ENCODE measurements around the gene PCK1. TPM values are rescaled to one million over a fixed set of nuclear protein-coding genes. Genes with fewer than 3 reads are reported as not detected.

PCK1 gene
- total and polyA plus RNA-seq, 4 donors, result 8.9 to 532 (median 314) TPM

DNA sequence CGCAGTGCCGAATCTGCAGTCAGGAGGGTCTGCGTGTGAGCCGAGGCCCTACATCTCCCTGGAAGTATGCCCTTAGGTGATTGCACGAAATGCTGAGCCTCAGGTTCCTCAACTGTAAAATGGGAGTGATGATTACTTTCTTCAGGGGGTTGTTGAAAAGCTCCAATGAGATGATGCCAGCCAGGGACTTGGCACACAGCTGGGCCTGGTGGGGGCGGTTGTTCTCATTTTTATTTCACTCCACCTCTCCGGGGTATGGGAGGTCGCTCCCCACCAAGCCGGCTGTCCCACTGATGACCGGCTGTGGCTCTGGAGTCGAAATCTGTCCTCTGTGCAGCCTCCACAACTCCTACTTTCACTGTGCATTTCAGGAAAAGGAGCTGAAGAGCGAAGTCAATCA lies 8.1 kb downstream of the PCK1 start:
- H3K27me3 ChIP-seq (ENCODE audit: control insufficient read depth in 4 of 4, insufficient read depth in 4 of 4, low read length in 3 of 4), result no peaks in the 10 kb centered on the region
- 69% methylated on average over 12 of the region's 12 CpGs for WGBS
- peak overlapping the region; percentile 88 to 92 for H3K27ac ChIP-seq (ENCODE audit: low read depth in 1 of 2, low read length in 2 of 2)
- H3K4me1 ChIP-seq (ENCODE audit: control insufficient read depth in 4 of 4, insufficient read depth in 4 of 4, low read length in 3 of 4), result peaks cover 4 to 36% (median 21%) of the 10 kb centered on the region in 4 donors
- H3K4me3 ChIP-seq (ENCODE audit: low read depth in 1 of 3, low read length in 3 of 3), result no peak overlapping the region
- H3K36me3 ChIP-seq (ENCODE audit: control insufficient read depth in 4 of 4, insufficient read depth in 3 of 4, low read depth in 1 of 4, low read length in 3 of 4), result peaks cover 0 to 5% (median 0%) of the 10 kb centered on the region in 4 donors
- H3K9me3 ChIP-seq (ENCODE audit: control insufficient read depth in 4 of 4, low read length in 3 of 4), result no peaks in the 10 kb centered on the region
- no peak for DNase-seq (ENCODE audit: low spot score)
- no peak for TF ChIP-seq NR2F2 (IDR thresholded peaks at IDR 0.05)
- TF ChIP-seq JUND (IDR thresholded peaks at IDR 0.05), result no peak
- no peak for TF ChIP-seq EGR1 (IDR thresholded peaks at IDR 0.05; ENCODE audit: low read depth in 2 of 2)
- peak overlapping the region in 1 of 2 donors; percentile 55 for H3K9ac ChIP-seq (ENCODE audit: low read depth in 1 of 2, low read length in 2 of 2)

DNA sequence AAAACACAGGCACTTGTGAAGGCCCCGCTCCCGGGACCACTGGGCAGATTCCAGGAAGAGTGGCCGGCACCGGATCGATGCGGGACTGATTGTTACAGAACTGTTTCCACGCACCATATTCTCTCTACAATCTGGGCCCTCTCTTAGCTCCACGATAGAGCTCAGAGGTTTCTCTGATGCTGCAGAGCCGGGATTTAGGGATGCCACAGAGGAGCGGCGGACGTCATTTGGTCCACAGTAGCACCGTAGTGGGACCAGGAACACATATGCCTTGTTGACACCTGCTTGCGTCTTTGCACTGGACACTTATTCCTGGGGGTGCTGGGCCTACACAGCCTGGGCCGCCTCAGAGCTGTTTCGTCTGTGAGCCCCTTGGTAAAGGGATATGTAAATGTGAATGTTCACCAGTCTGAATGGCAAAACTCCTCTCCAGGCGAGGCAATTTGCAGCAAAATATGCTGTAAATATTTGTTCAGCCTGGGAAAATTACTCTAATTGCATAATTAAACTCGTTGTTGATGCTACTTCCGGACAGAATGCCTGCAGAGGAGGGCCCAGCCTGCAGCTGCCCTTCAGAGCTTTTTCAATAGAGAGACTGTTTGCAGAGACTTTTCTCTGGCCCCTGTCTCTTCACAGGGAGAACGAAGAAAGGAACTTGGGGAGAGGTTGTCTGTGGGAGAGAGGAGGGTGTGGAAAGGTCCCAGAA lies 9.4 kb downstream of the PCK1 start:
- Histone ChIP-seq H3K4me3 (ENCODE audit: low read depth in 1 of 3, low read length in 3 of 3) (no peak overlapping the region), H3K27ac (ENCODE audit: low read depth in 1 of 2, low read length in 2 of 2) (peak overlapping the region; percentile 88 to 92), H3K4me1 (ENCODE audit: control insufficient read depth in 4 of 4, insufficient read depth in 4 of 4, low read length in 3 of 4) (peaks cover 4 to 39% (median 18%) of the 10 kb centered on the region in 4 donors), H3K9ac (ENCODE audit: low read depth in 1 of 2, low read length in 2 of 2) (peak overlapping the region in 1 of 2 donors; percentile 82), H3K27me3 (ENCODE audit: control insufficient read depth in 4 of 4, insufficient read depth in 4 of 4, low read length in 3 of 4) (no peaks in the 10 kb centered on the region), H3K9me3 (ENCODE audit: control insufficient read depth in 4 of 4, low read length in 3 of 4) (no peaks in the 10 kb centered on the region), H3K36me3 (ENCODE audit: control insufficient read depth in 4 of 4, insufficient read depth in 3 of 4, low read depth in 1 of 4, low read length in 3 of 4) (no peaks in the 10 kb centered on the region)
- 52% methylated on average over 20 of the region's 20 CpGs for WGBS
- DNase-seq (ENCODE audit: low spot score), result no peak
- TF ChIP-seq FOXA1 (IDR thresholded peaks at IDR 0.05) (no peak), HNF4A (conservative IDR thresholded peaks at IDR 0.05) (peak in 1 of 2 donors; percentile 17)

DNA sequence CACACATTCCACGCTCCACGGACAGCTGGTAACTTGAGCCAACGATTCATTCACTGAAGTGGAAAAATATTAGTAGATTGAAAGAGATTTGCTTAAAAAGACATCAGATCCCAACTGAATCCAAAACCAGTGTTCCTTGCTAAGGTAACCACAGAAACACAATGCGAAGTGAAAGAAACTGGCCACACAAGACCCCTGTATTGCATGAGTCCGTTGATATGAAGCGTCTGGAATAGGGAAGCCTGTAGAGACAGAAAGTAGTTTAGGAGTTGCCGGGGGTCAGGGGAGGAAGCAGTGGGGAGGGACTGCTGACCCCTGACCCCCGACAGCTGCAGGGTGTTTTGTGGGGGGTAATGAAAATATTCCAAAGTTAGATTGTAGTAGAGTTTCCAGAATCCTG lies 10.0 kb downstream of the PCK1 start:
- Histone ChIP-seq H3K4me3 (ENCODE audit: low read depth in 1 of 3, low read length in 3 of 3) (no peak overlapping the region), H3K27ac (ENCODE audit: low read depth in 1 of 2, low read length in 2 of 2) (peak overlapping the region; percentile 88 to 92), H3K9me3 (ENCODE audit: control insufficient read depth in 4 of 4, low read length in 3 of 4) (no peaks in the 10 kb centered on the region), H3K27me3 (ENCODE audit: control insufficient read depth in 4 of 4, insufficient read depth in 4 of 4, low read length in 3 of 4) (no peaks in the 10 kb centered on the region), H3K9ac (ENCODE audit: low read depth in 1 of 2, low read length in 2 of 2) (peak overlapping the region in 1 of 2 donors; percentile 50), H3K4me1 (ENCODE audit: control insufficient read depth in 4 of 4, insufficient read depth in 4 of 4, low read length in 3 of 4) (peaks cover 4 to 33% (median 16%) of the 10 kb centered on the region in 4 donors), H3K36me3 (ENCODE audit: control insufficient read depth in 4 of 4, insufficient read depth in 3 of 4, low read depth in 1 of 4, low read length in 3 of 4) (no peaks in the 10 kb centered on the region)
- TF ChIP-seq, protein P1, sequence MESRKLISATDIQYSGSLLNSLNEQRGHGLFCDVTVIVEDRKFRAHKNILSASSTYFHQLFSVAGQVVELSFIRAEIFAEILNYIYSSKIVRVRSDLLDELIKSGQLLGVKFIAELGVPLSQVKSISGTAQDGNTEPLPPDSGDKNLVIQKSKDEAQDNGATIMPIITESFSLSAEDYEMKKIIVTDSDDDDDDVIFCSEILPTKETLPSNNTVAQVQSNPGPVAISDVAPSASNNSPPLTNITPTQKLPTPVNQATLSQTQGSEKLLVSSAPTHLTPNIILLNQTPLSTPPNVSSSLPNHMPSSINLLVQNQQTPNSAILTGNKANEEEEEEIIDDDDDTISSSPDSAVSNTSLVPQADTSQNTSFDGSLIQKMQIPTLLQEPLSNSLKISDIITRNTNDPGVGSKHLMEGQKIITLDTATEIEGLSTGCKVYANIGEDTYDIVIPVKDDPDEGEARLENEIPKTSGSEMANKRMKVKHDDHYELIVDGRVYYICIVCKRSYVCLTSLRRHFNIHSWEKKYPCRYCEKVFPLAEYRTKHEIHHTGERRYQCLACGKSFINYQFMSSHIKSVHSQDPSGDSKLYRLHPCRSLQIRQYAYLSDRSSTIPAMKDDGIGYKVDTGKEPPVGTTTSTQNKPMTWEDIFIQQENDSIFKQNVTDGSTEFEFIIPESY (IDR thresholded peaks at IDR 0.05), result no peak
- TF ChIP-seq YY1 (IDR thresholded peaks at IDR 0.05), result no peak
- 72% methylated on average over 8 of the region's 8 CpGs for WGBS
- no peak for DNase-seq (ENCODE audit: low spot score)

DNA sequence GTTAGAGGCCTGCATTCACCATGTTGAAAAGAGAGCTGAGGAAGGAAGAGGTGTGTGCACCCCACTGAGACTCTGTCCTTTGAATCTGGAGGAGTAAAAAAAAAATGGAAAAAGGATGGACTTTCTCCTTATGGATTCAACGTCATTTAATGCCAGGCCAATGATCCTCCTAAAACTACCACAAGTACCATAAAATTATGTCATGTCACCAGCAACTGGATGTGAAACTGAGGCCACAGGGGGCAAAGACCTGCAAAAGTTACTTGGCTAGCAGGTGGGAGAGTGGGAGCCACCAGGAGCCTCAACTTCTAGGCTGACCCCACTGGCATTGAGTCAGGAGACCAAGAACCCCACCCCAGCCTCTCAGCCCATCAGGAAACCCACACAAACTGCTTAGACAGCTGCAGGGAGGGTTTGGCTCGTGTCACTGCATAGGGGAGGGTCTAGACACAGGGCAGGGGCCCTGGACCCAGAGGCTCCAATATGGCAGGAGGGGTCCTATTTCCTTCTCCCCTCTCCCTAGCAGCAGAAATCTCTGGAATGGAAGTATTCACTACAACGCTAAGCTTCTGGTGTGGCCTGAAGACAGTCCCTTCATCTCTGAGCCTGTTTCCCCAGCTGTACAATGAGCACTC lies 11.0 kb downstream of the PCK1 start:
- WGBS, result 79% methylated on average over 3 of the region's 3 CpGs
- Histone ChIP-seq H3K27ac (ENCODE audit: low read depth in 1 of 2, low read length in 2 of 2) (peak overlapping the region in 1 of 2 donors; percentile 40), H3K4me1 (ENCODE audit: control insufficient read depth in 4 of 4, insufficient read depth in 4 of 4, low read length in 3 of 4) (peaks cover 4 to 35% (median 16%) of the 10 kb centered on the region in 4 donors), H3K36me3 (ENCODE audit: control insufficient read depth in 4 of 4, insufficient read depth in 3 of 4, low read depth in 1 of 4, low read length in 3 of 4) (no peaks in the 10 kb centered on the region), H3K9ac (ENCODE audit: low read depth in 1 of 2, low read length in 2 of 2) (no peak overlapping the region), H3K4me3 (ENCODE audit: low read depth in 1 of 3, low read length in 3 of 3) (no peak overlapping the region), H3K9me3 (ENCODE audit: control insufficient read depth in 4 of 4, low read length in 3 of 4) (no peaks in the 10 kb centered on the region), H3K27me3 (ENCODE audit: control insufficient read depth in 4 of 4, insufficient read depth in 4 of 4, low read length in 3 of 4) (no peaks in the 10 kb centered on the region)
- TF ChIP-seq, protein P2, sequence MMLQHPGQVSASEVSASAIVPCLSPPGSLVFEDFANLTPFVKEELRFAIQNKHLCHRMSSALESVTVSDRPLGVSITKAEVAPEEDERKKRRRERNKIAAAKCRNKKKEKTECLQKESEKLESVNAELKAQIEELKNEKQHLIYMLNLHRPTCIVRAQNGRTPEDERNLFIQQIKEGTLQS (IDR thresholded peaks at IDR 0.05), result no peak
- TF ChIP-seq, protein P1 (IDR thresholded peaks at IDR 0.05), result no peak
- TF ChIP-seq SP1 (IDR thresholded peaks at IDR 0.05) (no peak), FOXA2 (IDR thresholded peaks at IDR 0.05) (no peak), YY1 (IDR thresholded peaks at IDR 0.05) (no peak)
- no peak for DNase-seq (ENCODE audit: low spot score)
